Mucosa of descending colon (tissue), 3 donors: Measurements from ENCODE around the gene FANCI. TPM values are rescaled to one million over a fixed set of nuclear protein-coding genes. Genes with fewer than 3 reads are reported as not detected.

Experiments used
- ATAC-seq: fragments of 200-7000 bp; cut with Tn5 transposase; one replicate; pipeline ENCODE4 v1.9.1; 2020; ENCODE audit warnings: mild to moderate bottlenecking, moderate library complexity
- DNase-seq, 3 donors: peaks; one replicate each; pipeline ENCODE4 v3.0.0-alpha.2; 2020
- H3K36me3 ChIP-seq: fragments of 200-600 bp; one replicate; pipeline ENCODE4 v1.8.0; 2021; ENCODE audit warnings: low read depth, mild to moderate bottlenecking
- H3K4me1 ChIP-seq: fragments of 200-600 bp; one replicate; pipeline ENCODE4 v1.8.0; 2021; ENCODE audit warnings: low read depth, mild to moderate bottlenecking
- H3K4me3 ChIP-seq: fragments of 200-600 bp; one replicate; pipeline ENCODE4 v1.8.0; 2021; ENCODE audit warnings: mild to moderate bottlenecking
- H3K9me3 ChIP-seq: fragments of 200-600 bp; one replicate; pipeline ENCODE4 v1.8.0; 2021; ENCODE audit warnings: mild to moderate bottlenecking
- intact Hi-C, 2 donors: fragments of 100-400 bp; cut with DNase I in 1 of 2; cut with micrococcal nuclease in 1 of 2; formaldehyde crosslinking; loops; one replicate each; pipeline versions ENCODE4 v1.11.0 to v1.11.1; 2022; cut with DNase I, micrococcal nuclease
- total RNA-seq, 3 donors: library from RNA; stranded (reverse); fragmentation: NEBNext Ultra II Directional in 2 of 3; extraction: Animal tissue kit (Norgen Biotek cat#: 25700) in 2 of 3; gene quantifications; one replicate each; pipeline versions ENCODE4 v1.2.1 to v1.2.4, GENCODE V29; 2021 to 2023
- TF ChIP-seq, protein P1 (sequence below): fragments of 200-600 bp; IDR thresholded peaks from one replicate; pipeline ENCODE4 v1.8.0; 2022; ENCODE audit warnings: antibody characterized with exemption, mild to moderate bottlenecking
- donor health status: DM: no; HTN: no; CAD: no; lungs with moderate emphysema.
- donor health status: DM: no; HTN: no; CAD: no.
- donor health status: DM: no; HTN: yes; CAD: no.

FANCI gene
- total RNA-seq, 3 donors from 2014 or later, result 12.9 to 27.1 (median 14.0) TPM

DNA sequence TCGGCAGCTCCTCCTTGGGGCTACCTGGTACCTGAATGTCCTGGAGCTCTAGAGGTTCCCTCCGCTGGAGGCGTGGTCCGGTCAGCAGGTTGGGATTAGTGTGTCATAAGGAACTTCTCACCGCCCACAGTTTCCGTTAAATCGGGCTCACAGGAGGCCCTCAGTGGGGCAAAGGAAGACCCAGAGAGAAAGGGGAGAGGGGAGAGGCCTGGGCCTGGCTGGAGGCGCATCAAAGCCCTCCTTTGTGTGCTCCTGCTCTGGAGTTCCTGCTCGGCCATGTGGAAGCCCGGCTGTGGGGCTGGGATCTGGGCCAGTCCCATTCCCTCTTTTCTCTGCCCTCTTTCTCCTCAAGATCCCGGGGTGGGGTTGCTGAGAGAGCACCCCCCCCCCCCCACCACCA is 22.2 kb upstream of the FANCI start, which contains the start of gene RLBP1:
Gene RLBP1, minus strand, starts transcription at position 37 of the 400 bp plus-strand sequence. CDS start 2,604 bp downstream, outside the sequence.
- H3K4me1 ChIP-seq, result no peaks in the 10 kb centered on the region
- TF ChIP-seq, protein P1, sequence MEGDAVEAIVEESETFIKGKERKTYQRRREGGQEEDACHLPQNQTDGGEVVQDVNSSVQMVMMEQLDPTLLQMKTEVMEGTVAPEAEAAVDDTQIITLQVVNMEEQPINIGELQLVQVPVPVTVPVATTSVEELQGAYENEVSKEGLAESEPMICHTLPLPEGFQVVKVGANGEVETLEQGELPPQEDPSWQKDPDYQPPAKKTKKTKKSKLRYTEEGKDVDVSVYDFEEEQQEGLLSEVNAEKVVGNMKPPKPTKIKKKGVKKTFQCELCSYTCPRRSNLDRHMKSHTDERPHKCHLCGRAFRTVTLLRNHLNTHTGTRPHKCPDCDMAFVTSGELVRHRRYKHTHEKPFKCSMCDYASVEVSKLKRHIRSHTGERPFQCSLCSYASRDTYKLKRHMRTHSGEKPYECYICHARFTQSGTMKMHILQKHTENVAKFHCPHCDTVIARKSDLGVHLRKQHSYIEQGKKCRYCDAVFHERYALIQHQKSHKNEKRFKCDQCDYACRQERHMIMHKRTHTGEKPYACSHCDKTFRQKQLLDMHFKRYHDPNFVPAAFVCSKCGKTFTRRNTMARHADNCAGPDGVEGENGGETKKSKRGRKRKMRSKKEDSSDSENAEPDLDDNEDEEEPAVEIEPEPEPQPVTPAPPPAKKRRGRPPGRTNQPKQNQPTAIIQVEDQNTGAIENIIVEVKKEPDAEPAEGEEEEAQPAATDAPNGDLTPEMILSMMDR, result no peak
- no peaks in the 10 kb centered on the region for H3K36me3 ChIP-seq
- H3K9me3 ChIP-seq, result no peaks in the 10 kb centered on the region
- intact Hi-C loops, result no loop called here
- ATAC-seq (no peak), DNase-seq (no peak)
- no peak within 1 kb of the TSS for H3K4me3 ChIP-seq

GRCh38 chr15:89225588-89225987 is 18.2 kb upstream of the FANCI start:
- intact Hi-C loops, result no loop called here
- no peaks in the 10 kb centered on the region for H3K9me3 ChIP-seq
- TF ChIP-seq, protein P1, result no peak
- no peaks in the 10 kb centered on the region for H3K4me1 ChIP-seq
- no peaks in the 10 kb centered on the region for H3K36me3 ChIP-seq
- no peak overlapping the region for H3K4me3 ChIP-seq
- DNase-seq, result no peak
- no peak for ATAC-seq

DNA sequence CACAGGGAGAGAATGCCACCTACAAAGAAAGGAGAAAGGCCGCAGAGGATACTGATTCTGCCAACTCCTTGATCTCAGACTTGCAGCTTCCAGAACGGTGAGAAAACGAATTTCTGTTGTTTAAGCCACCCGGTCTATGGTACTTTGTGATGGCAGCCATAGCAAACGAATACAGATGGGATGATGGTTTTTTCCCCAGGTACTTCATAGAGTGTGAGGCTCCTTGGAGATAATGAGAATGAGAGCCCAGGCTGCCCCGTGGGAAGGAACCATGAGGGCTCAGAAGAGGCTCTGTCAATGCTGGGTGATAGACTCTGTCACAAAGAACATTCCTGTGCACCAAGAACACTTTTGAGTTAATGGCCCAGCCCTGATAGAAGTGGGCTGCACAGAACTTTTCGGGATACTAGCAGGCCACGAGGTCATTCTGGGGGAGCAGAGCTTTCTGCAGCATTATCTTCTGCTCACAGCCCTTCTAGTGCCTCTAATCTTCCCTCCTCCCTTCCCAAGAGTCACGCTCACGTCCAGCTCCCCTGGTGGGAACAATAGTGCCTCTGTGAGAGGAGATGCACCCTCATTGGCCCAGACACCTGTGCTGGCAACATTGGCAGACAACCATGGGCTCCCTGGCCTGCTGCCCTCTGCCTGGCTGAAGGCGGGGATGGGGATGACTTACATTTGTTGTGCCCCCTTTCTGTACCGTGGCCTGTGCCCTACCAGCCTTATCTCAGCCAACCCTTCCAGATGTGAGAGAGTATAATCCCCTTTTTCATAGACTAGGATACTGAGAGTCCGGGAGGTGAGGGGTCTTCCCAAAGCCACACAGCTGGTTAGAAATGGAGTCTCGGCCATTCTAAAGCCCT is 17.2 kb upstream of the FANCI start:
- Histone ChIP-seq H3K4me1 (no peaks in the 10 kb centered on the region), H3K9me3 (no peaks in the 10 kb centered on the region), H3K4me3 (no peak overlapping the region), H3K36me3 (no peaks in the 10 kb centered on the region)
- TF ChIP-seq, protein P1, result no peak
- ATAC-seq (no peak), DNase-seq (no peak)
- intact Hi-C loops, result no loop called here

DNA sequence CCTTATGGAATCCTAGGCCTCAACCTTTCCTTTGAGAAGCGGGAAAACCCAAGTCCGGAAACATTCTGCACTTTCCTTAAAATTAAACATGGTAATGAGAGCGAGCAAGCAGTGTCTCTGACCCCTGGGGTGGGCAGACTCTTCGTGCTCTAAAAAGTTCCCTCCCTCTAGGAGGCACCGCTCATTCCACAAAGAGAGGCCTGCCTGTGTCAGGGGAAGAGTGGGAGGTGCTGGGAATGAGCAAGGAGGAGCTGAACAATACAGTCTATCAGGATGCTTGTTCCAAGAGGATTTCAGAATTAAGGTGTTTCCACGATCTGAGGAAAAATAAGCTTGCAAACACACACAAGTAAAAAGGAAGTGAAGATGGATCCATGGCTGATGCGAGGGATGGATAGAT is 16.4 kb upstream of the FANCI start:
- intact Hi-C loops, result no loop called here
- TF ChIP-seq, protein P1, result no peak
- DNase-seq (no peak), ATAC-seq (no peak)
- Histone ChIP-seq H3K9me3 (no peaks in the 10 kb centered on the region), H3K4me1 (no peaks in the 10 kb centered on the region), H3K4me3 (no peak overlapping the region), H3K36me3 (no peaks in the 10 kb centered on the region)

DNA sequence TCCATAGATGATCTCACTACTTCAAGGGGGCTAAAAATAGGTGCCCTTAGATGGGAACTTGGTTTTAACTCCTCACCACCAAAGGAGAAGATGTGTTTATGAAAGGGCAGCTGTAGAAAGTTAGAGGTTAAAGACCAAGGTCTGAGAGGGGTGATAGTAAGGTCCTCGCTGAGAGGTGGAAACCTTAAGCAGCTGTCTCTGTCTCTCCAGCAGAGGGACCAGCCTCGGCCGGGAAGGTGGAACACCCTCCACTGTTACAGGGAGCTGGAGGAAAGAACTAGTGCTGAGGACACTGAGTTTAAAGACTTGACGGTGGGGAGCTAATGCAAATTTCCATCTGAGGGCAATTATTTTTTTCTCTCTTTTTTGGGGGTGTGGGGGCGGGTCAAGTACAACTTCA is 13.5 kb upstream of the FANCI start:
- TF ChIP-seq, protein P1, result no peak
- Histone ChIP-seq H3K4me3 (no peak overlapping the region), H3K4me1 (no peaks in the 10 kb centered on the region), H3K9me3 (no peaks in the 10 kb centered on the region), H3K36me3 (no peaks in the 10 kb centered on the region)
- intact Hi-C loops, result no loop called here
- no peak for DNase-seq
- no peak for ATAC-seq
